HG02763 (cell line): ENCODE data around the gene CD22.
A peak's percentile ranks its signal among the peaks of the same experiment; 100 is the strongest.

ENCODE experiments used
- ATAC-seq: cut with Tn5 transposase; IDR thresholded peaks from one replicate; pipeline ENCODE4 v1.9.1; 2021; ENCODE audit warnings: mild to moderate bottlenecking, moderate library complexity; ENCODE audit not compliant: unreplicated experiment

Gene CD22

DNA sequence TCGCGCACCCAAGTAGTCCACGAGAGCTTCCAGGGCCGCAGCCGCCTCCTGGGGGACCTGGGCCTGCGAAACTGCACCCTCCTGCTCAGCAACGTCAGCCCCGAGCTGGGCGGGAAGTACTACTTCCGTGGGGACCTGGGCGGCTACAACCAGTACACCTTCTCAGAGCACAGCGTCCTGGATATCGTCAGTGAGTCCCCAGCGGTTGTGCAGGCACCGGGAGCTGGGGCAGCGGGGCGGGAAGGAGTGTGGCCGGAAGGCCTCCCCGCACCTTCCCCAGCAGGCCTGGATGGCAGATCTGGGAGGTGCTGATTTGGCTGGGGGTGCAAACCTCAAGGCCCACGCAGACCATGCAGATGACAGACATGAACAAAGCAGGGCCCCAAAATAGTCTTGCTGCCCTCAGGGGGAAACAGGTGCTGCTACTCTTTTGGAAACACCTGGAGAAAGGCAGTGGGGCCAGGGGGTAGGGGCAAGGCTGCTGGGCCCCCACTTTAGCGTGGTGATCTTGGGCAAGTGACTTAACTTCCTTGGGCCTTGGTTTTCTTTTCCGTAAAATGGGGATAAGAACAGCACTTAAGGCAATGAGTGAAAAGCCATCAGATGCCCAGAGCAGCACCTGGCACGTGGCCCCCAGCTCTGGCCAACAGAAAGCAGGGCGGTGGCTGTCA, 33.1 kb upstream of the CD22 start:
- peak; percentile 30 for ATAC-seq

DNA sequence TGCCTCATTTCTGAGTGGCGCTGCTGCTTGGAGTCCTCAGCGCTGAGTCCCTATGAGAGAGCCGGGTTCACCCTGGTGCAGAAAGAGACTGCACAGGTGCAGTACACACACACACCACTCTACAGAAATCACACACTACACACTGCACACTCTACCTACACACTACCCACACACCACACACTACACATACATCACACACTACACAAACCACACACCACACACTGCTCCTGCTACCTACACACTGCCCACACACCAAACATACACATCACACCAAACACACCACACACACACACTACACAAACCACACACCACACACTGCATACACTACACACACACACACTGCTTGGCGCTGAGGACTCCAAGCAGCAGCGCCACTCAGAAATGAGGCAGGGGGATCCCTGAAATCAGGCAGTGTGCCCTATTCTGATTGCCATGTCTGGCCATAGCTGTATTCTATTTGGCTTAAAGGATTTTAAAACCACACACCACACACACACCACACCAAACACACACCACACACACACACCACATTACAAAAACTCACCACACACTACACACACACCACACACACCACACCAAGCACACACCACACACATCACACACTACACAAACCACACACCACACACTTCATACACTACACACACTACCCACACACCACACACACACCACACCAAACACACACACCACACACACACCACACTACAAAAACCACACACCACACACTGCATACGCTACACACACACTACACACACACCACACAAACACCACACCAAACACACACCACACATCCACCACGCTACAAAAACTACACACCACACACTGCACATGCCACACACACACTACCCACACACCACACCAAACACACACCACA, 32.1 kb upstream of the CD22 start:
- no peak for ATAC-seq

DNA sequence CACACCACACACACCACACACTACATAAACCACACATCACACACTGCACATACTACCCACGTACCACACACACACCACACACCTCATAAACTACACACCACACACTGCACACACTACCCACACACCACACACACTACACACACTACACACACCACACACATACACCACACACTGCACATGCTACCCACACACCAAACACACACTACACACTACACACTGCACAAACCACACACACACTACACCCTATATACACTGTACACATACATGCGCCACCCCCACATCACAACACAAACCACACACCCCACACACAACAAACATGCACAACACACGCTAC, 31.5 kb upstream of the CD22 start:
- ATAC-seq, result no peak

DNA sequence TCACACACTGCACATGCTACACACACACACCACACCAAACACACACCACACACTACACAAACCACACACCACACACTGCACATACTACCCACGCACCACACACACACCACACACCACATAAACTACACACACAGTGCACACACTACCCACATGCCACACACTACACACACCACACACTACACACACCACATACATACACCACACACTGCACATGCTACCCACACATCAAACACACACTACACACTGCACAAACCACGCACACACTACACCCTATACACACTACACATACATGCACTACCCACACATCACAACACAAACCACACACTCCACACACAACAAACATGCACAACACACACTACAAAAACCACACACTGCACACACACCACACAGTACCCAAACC, 31.1 kb upstream of the CD22 start:
- ATAC-seq, result no peak

GRCh38 chr19:35298561-35298972, 30.4 kb upstream of the CD22 start:
- ATAC-seq, result no peak

GRCh38 chr19:35299523-35300338, 29.3 kb upstream of the CD22 start:
- ATAC-seq, result no peak

GRCh38 chr19:35300339-35300649, 28.7 kb upstream of the CD22 start:
- no peak for ATAC-seq

- no peak for ATAC-seq
Measured at GRCh38 chr19:35301961-35302360, 27.0 kb upstream of the CD22 start.

DNA sequence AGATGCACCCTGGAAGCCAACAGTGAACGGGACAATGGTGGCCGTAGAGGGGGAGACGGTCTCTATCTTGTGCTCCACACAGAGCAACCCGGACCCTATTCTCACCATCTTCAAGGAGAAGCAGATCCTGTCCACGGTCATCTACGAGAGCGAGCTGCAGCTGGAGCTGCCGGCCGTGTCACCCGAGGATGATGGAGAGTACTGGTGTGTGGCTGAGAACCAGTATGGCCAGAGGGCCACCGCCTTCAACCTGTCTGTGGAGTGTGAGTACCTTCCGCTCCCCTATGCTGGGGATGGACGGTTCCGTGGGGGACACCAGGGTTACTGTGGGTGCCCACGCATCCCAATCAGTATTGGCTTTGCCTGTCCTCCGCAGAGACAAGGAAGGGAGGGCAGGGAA, 26.5 kb upstream of the CD22 start:
- no peak for ATAC-seq

- ATAC-seq, result no peak
Measured at GRCh38 chr19:35303357-35303915, 25.6 kb upstream of the CD22 start.

DNA sequence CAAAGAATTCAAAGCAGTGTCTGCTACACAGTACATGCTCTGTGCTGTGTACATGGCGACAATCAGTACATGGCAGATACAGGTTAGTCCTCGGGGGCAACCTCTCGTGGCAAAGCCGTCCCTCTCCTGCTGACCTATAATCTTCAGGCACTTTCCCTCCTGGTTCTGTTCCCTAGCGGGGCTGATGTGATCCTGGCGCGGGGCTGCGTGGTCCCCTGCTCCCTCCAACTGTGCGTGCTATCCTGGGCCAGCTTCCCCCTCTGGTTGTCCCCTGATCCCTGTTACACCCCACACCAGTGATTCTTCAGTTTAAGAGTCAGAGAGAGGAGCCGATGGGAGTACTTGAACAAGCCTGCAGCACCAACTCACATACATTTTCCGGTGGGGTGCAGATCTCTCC, 25.0 kb upstream of the CD22 start:
- no peak for ATAC-seq

- ATAC-seq, result no peak
Measured at GRCh38 chr19:35305181-35305580, 23.8 kb upstream of the CD22 start.

DNA sequence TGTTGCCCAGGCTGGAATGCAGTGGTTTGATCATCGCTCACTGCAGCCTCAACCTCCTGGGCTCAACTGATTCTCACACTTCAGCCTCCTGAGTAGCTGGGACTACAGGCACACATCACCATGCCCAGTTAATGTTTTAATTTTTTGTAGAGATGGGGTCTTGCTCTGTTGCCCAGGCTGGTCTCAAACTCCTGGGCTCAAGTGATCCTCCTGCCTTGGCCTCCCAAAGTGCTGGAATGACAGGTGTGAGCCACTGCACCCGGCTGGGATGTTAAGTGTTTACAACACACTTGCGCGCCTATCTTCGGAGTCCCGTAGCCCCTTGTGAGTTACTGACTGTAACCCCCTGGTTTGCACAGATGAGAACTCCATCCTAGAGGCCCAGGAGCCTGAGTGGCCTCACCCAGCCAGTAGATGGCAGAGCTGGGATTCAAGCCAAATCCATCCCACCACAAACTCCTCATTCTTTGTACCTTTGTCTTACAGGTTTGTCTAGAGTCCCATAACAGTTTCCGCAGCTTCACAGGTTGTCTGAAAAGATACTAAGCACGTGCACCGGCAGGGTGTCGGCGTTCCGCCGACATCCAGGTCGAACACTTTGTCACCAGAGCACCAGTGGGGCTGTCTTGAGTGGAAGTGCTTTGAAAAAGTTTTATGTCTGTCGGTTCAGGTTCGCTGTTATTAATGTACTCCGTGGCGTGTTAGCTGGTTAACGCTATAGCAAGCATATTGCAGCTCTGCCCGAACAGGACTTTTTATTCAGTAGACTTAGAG, 22.3 kb upstream of the CD22 start:
- ATAC-seq, result no peak

DNA sequence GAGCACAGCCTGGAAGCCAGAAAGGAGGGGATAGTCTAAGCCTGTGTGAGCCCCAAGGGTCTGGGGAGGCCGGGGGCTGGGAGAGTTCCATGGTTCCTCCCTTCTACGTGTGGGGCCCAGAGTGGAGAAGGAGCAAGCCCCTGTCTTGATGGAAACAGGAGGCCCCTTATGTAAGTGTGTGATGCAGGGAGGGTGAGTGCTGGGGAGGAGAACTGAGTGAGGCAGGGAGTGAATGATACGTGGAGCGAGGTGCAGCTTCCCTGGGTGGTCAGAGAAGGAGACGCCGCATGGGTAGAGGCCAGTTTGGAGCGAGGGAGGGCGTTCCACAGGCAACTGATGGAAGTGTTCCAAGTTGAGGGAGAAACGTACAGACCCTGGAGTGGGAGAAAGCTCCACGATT, 21.1 kb upstream of the CD22 start:
- ATAC-seq, result no peak

- ATAC-seq, result no peak
Measured at GRCh38 chr19:35308910-35309309, 20.1 kb upstream of the CD22 start.

- ATAC-seq, result no peak
Measured at GRCh38 chr19:35309481-35310279, 19.3 kb upstream of the CD22 start.

DNA sequence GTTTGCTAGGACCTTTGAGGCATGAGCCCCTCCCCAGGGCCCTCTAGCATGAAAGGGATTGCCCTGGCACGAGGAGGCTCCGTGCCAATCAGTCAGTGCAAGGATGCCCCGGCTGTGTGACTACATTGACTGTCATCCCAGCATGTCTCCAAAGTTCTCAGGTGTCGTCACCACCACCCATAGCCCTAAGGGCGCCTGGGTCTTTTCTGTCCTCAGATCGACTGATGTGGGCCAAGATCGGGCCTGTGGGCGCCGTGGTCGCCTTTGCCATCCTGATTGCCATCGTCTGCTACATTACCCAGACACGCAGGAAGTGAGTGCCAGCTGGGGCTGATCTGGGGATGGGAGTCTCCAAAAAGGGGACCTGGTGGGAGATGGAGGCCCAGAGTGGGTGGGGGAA, 18.7 kb upstream of the CD22 start:
- ATAC-seq, result no peak

DNA sequence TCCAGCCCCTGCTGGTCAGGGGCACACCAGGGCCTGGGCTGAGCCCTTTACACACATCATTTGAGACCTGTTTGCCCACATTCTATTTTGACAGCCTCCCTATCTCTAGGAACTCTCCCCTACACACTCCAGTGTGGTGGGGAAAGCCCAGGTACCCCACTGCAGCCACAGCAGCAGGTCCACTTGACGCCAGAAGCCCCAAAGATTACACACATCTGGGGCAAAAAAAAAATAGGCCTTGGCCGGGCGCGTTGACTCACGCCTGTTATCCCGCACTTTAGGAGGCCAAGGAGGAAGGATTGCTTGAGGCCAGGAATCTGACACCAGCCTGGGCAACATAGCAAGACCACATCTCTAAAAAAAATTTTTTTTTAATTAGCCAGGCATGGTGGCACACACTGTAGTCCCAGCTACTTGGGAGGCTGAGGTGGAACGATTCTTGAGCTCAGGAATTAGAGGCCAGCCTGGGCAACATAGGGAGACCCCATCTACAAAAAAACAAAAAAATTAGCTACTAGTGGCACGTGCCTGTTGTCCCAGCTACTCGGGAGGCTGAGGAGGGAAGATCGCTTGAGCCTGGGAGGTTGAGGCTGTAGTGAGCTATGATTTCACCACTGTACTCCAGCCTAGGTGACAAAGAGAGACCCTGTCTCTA, 18.0 kb upstream of the CD22 start:
- no peak for ATAC-seq

DNA sequence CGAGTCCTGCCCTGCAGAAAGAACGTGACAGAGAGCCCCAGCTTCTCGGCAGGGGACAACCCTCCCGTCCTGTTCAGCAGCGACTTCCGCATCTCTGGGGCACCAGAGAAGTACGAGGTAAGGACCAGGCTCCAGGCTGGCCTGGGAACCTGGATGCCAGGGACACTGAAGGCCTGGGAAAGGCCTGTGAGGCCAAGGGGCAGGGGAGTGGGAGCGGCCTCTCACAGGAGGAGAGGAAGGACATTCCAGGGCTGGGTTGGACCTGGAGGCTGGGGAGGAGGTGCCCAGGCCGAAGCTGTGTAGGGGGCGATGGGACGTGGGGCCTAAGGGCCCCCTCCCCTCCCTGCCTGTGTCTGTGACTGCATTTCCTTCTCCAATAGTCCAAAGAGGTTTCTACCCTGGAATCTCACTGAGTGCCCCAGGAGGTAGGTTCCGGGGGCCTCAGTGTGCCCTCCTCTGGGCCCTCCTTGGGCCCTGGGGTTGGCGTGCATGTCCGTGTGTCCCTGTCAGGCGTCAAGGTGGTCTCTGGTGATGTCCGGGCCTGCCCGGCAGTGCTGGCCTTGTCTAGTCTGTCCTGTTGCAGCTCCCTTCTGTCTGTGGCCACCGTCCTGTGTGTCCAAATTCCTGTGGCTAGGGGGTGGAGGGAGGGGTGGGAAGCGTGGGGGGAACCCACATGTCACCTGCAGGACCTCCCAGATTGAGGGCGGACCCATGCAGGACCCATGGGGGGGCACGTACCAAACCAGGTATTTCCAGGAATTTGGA, 16.9 kb upstream of the CD22 start:
- no peak for ATAC-seq
